Measurements from ENCODE around the gene IGSF9B.

- TF ChIP-seq POLR2AphosphoS5 (IDR thresholded peaks at IDR 0.05; ENCODE audit: low read depth, low read length) (no peak), POLR2A (IDR thresholded peaks at IDR 0.05; ENCODE audit: low read depth, low read length) (no peak)
Observed at GRCh38 chr11:133939558-133939957, 17.2 kb downstream of the IGSF9B start.
